B cell (primary cell): ENCODE data around the gene E2F2. TPM values are rescaled to one million over a fixed set of nuclear protein-coding genes. Genes with fewer than 3 reads are reported as not detected.

ENCODE experiments used
- ATAC-seq: fragments of 200-7000 bp; cut with Tn5 transposase; one replicate; pipeline ENCODE4 v1.10.0; 2021; ENCODE audit warnings: low read depth, mild to moderate bottlenecking, moderate number of reproducible peaks, moderate library complexity
- CTCF ChIA-PET: fragments of 350-600 bp; sonication (Branson Sonifier 250); formaldehyde crosslinking; loops from one replicate; lab custom pipeline; 2021; ENCODE audit warnings: antibody characterized with exemption, inconsistent platforms; lab: Charles Lee
- POLR2A ChIA-PET: fragments of 350-600 bp; sonication (Branson Sonifier 250); formaldehyde crosslinking; loops from one replicate; lab custom pipeline; 2021; ENCODE audit warnings: antibody characterized with exemption; lab: Charles Lee
- DNase-seq: peaks from one replicate; pipeline ENCODE4 v3.0.0; 2013
- H2AFZ ChIP-seq: 2 replicates; pipeline ENCODE4 v1.6.1; 2012; ENCODE audit warnings: mild to moderate bottlenecking, low read depth, low read length; ENCODE audit not compliant: insufficient read depth, poor library complexity, severe bottlenecking
- H3K27ac ChIP-seq, 2 donors: 1 replicate in 1 of 2; 2 replicates in 1 of 2; pipeline ENCODE4 v1.5.1; 2012 to 2013; ENCODE audit warnings: low read length in 2 of 2, mild to moderate bottlenecking in 2 of 2, moderate library complexity in 1 of 2
- H3K27me3 ChIP-seq, 4 experiments: fragments of 200-600 bp in 1 of 4; sonication (generic) in 1 of 4; replicated peaks in 1 of 4; 1 replicate in 2 of 4; 2 replicates in 2 of 4; pipeline versions ENCODE4 v1.6.1 to v1.7.0; 2013 to 2016; ENCODE audit warnings: low read length in 3 of 4, mild to moderate bottlenecking in 2 of 4, mixed read lengths in 1 of 4, moderate library complexity in 1 of 4; ENCODE audit not compliant: insufficient read depth in 4 of 4, control insufficient read depth in 3 of 4; ENCODE audit errors: control extremely low read depth in 1 of 4
- H3K36me3 ChIP-seq, 2 experiments: replicated peaks in 1 of 2; 1 replicate in 1 of 2; 2 replicates in 1 of 2; pipeline versions ENCODE4 v1.6.1 to v1.7.1; 2013; ENCODE audit warnings: low read length in 1 of 2; ENCODE audit not compliant: insufficient read depth in 2 of 2, control insufficient read depth in 1 of 2; ENCODE audit errors: control extremely low read depth in 1 of 2, extremely low read depth in 1 of 2
- H3K4me1 ChIP-seq, 2 donors: fragments of 200-600 bp in 1 of 2; sonication (generic) in 1 of 2; 1 replicate in 1 of 2; 2 replicates in 1 of 2; pipeline versions ENCODE4 v1.5.1 to v1.6.1; 2013 to 2017; ENCODE audit warnings: low read length in 2 of 2; ENCODE audit not compliant: control insufficient read depth in 2 of 2, insufficient read depth in 2 of 2
- H3K4me2 ChIP-seq: replicated peaks from 2 replicates; pipeline ENCODE3; 2012; ENCODE audit warnings: mild to moderate bottlenecking, low read depth, low read length; ENCODE audit not compliant: poor library complexity, severe bottlenecking
- H3K4me3 ChIP-seq, 5 experiments: fragments of 200-600 bp in 1 of 5; sonication (generic) in 1 of 5; 1 replicate in 3 of 5; 2 replicates in 2 of 5; pipeline versions ENCODE4 v1.5.1 to v1.7.0; 2011 to 2016; ENCODE audit warnings: low read length in 4 of 5, mild to moderate bottlenecking in 4 of 5, low read depth in 2 of 5, control low read depth in 1 of 5, moderate library complexity in 1 of 5; ENCODE audit not compliant: insufficient read depth in 1 of 5; ENCODE audit errors: control extremely low read depth in 1 of 5, extremely low read depth in 1 of 5
- H3K79me2 ChIP-seq: fragments of 200-600 bp; sonication (generic); one replicate; pipeline ENCODE4 v1.6.0; 2016; ENCODE audit warnings: low read length; ENCODE audit not compliant: control insufficient read depth, insufficient read depth
- H3K9ac ChIP-seq: fragments of 200-600 bp; sonication (generic); 2 replicates; pipeline ENCODE4 v1.6.1; 2017; ENCODE audit warnings: mild to moderate bottlenecking, low read length, moderate library complexity
- H3K9me3 ChIP-seq, 3 donors: one replicate each; pipeline versions ENCODE4 v1.6.1 to v1.7.1; 2013; ENCODE audit warnings: low read length in 2 of 3; ENCODE audit not compliant: control insufficient read depth in 2 of 3, insufficient read depth in 1 of 3; ENCODE audit errors: control extremely low read depth in 1 of 3
- H4K20me1 ChIP-seq: 2 replicates; pipeline ENCODE4 v1.6.0; 2012; ENCODE audit warnings: mild to moderate bottlenecking, low read length; ENCODE audit not compliant: insufficient read depth, control insufficient read depth, poor library complexity, severe bottlenecking
- H3K27ac Mint-ChIP-seq: one replicate; pipeline ENCODE4 v1.8.0; 2021; ENCODE audit warnings: mixed read lengths
- H3K27me3 Mint-ChIP-seq: one replicate; pipeline ENCODE4 v1.8.0; 2021; ENCODE audit warnings: mixed read lengths
- H3K4me1 Mint-ChIP-seq: one replicate; pipeline ENCODE4 v1.8.0; 2021; ENCODE audit warnings: mixed read lengths
- H3K4me3 Mint-ChIP-seq: one replicate; pipeline ENCODE4 v1.8.0; 2021; ENCODE audit warnings: mixed read lengths
- H3K9me3 Mint-ChIP-seq: one replicate; pipeline ENCODE4 v1.8.0; 2022; ENCODE audit warnings: mixed read lengths; ENCODE audit not compliant: insufficient read depth
- EZH2 ChIP-seq: IDR thresholded peaks from 2 replicates; pipeline ENCODE4 v1.6.1; 2012; ENCODE audit warnings: borderline replicate concordance, low read depth, mild to moderate bottlenecking, moderate library complexity, low read length; ENCODE audit not compliant: insufficient read depth, poor library complexity, severe bottlenecking
- WGBS: methylation state at CpG from one replicate; pipeline ENCODE4 v1.1.5; 2013; ENCODE audit warnings: missing lambda C conversion rate; ENCODE audit not compliant: insufficient coverage; 5-methylcytosine and 5-hydroxymethylcytosine counted together
- intact Hi-C: fragments of 100-400 bp; cut with micrococcal nuclease; formaldehyde crosslinking; loops from one replicate; pipeline ENCODE4 v1.10.0; 2022
- polyA plus RNA-seq: library from polyadenylated mRNA; depleted of rRNA; stranded (reverse); fragments of >200 nt; gene quantifications from 2 replicates; pipeline ENCODE4 v1.2.3, GENCODE V29; 2012
- total RNA-seq, 2 donors: library from RNA; stranded (reverse); fragments of 120-200 nt in 1 of 2; gene quantifications; 1 replicate in 1 of 2; 2 replicates in 1 of 2; pipeline versions ENCODE4 v1.2.3 to v1.2.4, GENCODE V29; 2013 to 2022
- TF ChIP-seq, protein P1 (sequence below): fragments of 200-600 bp; IDR thresholded peaks from one replicate; pipeline ENCODE4 v1.8.0; 2022; ENCODE audit warnings: antibody characterized with exemption, mild to moderate bottlenecking

E2F2 gene
- total and polyA plus RNA-seq, 2 donors (not counting 1 experiment from before 2014, with no cell fraction given) = 2.4 to 3.2 TPM

DNA sequence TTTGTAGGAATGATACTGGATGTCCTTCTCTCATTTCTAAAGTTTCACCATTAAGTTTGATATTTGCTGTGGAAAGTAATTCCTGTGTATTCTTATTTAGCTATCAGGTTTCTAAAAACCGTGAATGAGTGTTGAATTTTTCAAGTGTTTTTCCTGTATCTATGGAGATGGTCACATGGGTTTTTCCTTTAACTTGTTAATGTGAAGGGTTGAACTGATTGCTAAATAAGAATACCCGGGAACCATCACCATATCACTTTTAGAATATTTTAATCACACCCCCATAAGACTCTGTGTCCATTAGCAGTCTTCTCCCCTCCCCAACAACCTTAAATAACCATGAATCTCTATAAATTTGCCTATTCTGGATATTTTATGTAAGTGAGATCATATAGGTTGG lies 30.6 kb downstream of the E2F2 start:
- Histone ChIP-seq H3K9ac (no peak overlapping the region), H3K27me3 (no peaks in the 10 kb centered on the region), H3K79me2 (no peaks in the 10 kb centered on the region), H2AFZ (no peak overlapping the region), H3K4me3 (no peak overlapping the region), H3K4me1 (peaks cover 3 to 13% of the 10 kb centered on the region in 2 donors), H3K4me2 (no peak overlapping the region), H3K36me3 (no peaks in the 10 kb centered on the region), H4K20me1 (no peaks in the 10 kb centered on the region), H3K9me3 (no peaks in the 10 kb centered on the region), H3K27ac (no peak overlapping the region)
- H3K27ac Mint-ChIP-seq = no peak overlapping the region
- H3K4me3 Mint-ChIP-seq = no peak overlapping the region
- POLR2A ChIA-PET = no interaction called here
- TF ChIP-seq, protein P1, sequence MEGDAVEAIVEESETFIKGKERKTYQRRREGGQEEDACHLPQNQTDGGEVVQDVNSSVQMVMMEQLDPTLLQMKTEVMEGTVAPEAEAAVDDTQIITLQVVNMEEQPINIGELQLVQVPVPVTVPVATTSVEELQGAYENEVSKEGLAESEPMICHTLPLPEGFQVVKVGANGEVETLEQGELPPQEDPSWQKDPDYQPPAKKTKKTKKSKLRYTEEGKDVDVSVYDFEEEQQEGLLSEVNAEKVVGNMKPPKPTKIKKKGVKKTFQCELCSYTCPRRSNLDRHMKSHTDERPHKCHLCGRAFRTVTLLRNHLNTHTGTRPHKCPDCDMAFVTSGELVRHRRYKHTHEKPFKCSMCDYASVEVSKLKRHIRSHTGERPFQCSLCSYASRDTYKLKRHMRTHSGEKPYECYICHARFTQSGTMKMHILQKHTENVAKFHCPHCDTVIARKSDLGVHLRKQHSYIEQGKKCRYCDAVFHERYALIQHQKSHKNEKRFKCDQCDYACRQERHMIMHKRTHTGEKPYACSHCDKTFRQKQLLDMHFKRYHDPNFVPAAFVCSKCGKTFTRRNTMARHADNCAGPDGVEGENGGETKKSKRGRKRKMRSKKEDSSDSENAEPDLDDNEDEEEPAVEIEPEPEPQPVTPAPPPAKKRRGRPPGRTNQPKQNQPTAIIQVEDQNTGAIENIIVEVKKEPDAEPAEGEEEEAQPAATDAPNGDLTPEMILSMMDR = no peak
- no peak for TF ChIP-seq EZH2
- peaks cover 18% of the 10 kb centered on the region for H3K4me1 Mint-ChIP-seq
- H3K9me3 Mint-ChIP-seq = no peaks in the 10 kb centered on the region
- no peaks in the 10 kb centered on the region for H3K27me3 Mint-ChIP-seq
- CTCF ChIA-PET = interaction anchor here (10.0 to 11.7 kb wide), 2 partner anchors 28 to 42 kb away, joined by 332 to 446 read pairs; partner anchors contain the start of gene E2F2
- ATAC-seq (no peak), DNase-seq (no peak)
- intact Hi-C loops = no loop called here
- WGBS = no CpG with 5 or more reads among the region's 2 CpGs

DNA sequence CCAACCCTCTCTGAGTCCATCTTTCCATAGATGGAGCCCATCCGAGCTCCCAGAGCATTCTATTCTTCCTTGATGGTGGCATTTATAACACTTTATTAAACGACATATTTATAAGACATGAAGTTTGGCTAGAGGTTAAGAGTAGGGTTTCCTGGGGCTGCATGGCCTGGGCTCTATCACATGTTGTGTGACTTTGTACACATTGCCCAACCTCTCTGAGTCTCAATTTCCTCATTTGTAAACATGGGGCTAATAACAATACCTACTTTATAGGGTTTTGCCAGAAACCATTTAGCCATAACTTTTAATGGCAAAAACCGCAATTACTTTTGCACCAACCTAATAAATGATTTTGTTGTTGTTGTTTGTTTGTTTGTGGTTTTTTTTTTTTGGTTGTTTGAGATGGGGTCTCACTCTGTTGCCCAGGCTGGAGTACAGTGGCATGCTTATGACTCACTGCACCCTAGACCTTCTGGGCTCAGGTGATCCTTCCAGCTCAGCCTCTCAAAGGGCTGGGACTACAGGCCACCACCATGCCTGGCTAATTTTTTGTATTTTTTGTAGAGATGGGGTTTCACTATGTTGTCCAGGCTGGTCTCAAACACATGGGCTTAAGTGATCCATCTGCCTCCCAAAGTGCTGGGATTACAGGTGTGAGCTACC lies 33.1 kb downstream of the E2F2 start:
- H3K27ac ChIP-seq = no peak overlapping the region
- Mint-ChIP-seq H3K4me3 (no peak overlapping the region), H3K4me1 (peaks cover 18% of the 10 kb centered on the region), H3K9me3 (no peaks in the 10 kb centered on the region), H3K27me3 (no peaks in the 10 kb centered on the region), H3K27ac (peak overlapping the region; percentile 41)
- ATAC-seq = no peak
- no peaks in the 10 kb centered on the region for H3K27me3 ChIP-seq
- no peak overlapping the region for H3K9ac ChIP-seq
- no peaks in the 10 kb centered on the region for H3K79me2 ChIP-seq
- H2AFZ ChIP-seq = no peak overlapping the region
- H4K20me1 ChIP-seq = no peaks in the 10 kb centered on the region
- DNase-seq = no peak
- H3K4me1 ChIP-seq = peaks cover 3 to 13% of the 10 kb centered on the region in 2 donors
- CTCF ChIA-PET = interaction anchor here (0.6 to 11.7 kb wide), 36 partner anchors 10 to 458 kb away, joined by 3 to 446 read pairs (median 6); partner anchors contain the start of genes ASAP3, E2F2, HNRNPR and RPL11
- intact Hi-C loops = loop anchor here (1.0 kb wide), 3 partner anchors 14 to 139 kb away; partner anchors contain the start of gene ASAP3
- H3K36me3 ChIP-seq = no peaks in the 10 kb centered on the region
- WGBS = no CpG with 5 or more reads among the region's 3 CpGs
- TF ChIP-seq, protein P1 = no peak
- no peak for TF ChIP-seq EZH2
- no peaks in the 10 kb centered on the region for H3K9me3 ChIP-seq
- POLR2A ChIA-PET = interaction anchor here (0.5 to 4.1 kb wide), 7 partner anchors 13 to 145 kb away, joined by 4 to 40 read pairs (median 7); partner anchors contain the start of genes ASAP3 and E2F2
- no peak overlapping the region for H3K4me2 ChIP-seq
- H3K4me3 ChIP-seq = no peak overlapping the region
